ENCODE data around the gene MCM9. TPM values are rescaled to one million over a fixed set of nuclear protein-coding genes. Genes with fewer than 3 reads are reported as not detected.
A peak's percentile ranks its signal among the peaks of the same experiment; 100 is the strongest.

The MCM9 gene
- total and polyA plus RNA-seq, 7 donors: 1.6 to 5.6 (median 4.6) TPM

- Histone ChIP-seq H3K4me3 (no peak overlapping the region), H3K36me3 (ENCODE audit: insufficient read depth in 1 of 2, low read depth in 1 of 2) (peaks cover 0 to 51% of the 10 kb centered on the region in 2 donors), H3K4me1 (peaks cover 19% of the 10 kb centered on the region), H3K9me3 (no peaks in the 10 kb centered on the region), H3K27ac (no peak overlapping the region), H3K27me3 (ENCODE audit: insufficient read depth in 3 of 3, low read length in 2 of 3) (no peaks in the 10 kb centered on the region)
- intact Hi-C loops (cut with DNase I): loop anchor here in 1 of 2 donors (5.0 kb wide), 1 partner anchor 32 kb away; no protein-coding TSS in a partner anchor
- TF ChIP-seq, protein P1, sequence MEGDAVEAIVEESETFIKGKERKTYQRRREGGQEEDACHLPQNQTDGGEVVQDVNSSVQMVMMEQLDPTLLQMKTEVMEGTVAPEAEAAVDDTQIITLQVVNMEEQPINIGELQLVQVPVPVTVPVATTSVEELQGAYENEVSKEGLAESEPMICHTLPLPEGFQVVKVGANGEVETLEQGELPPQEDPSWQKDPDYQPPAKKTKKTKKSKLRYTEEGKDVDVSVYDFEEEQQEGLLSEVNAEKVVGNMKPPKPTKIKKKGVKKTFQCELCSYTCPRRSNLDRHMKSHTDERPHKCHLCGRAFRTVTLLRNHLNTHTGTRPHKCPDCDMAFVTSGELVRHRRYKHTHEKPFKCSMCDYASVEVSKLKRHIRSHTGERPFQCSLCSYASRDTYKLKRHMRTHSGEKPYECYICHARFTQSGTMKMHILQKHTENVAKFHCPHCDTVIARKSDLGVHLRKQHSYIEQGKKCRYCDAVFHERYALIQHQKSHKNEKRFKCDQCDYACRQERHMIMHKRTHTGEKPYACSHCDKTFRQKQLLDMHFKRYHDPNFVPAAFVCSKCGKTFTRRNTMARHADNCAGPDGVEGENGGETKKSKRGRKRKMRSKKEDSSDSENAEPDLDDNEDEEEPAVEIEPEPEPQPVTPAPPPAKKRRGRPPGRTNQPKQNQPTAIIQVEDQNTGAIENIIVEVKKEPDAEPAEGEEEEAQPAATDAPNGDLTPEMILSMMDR (IDR thresholded peaks at IDR 0.05): no peak
- ATAC-seq (no peak), DNase-seq (no peak)
- WGBS, 3 donors: 74 to 77% (median 76%) methylated on average over 6 of the region's 6 CpGs
Observed at GRCh38 chr6:118899948-118900347, 35.0 kb downstream of the MCM9 start.

GRCh38 chr6:118897386-118897785, 37.6 kb downstream of the MCM9 start:
- H3K4me1 ChIP-seq: peaks cover 25% of the 10 kb centered on the region

GRCh38 chr6:118896339-118897136, 38.4 kb downstream of the MCM9 start:
- H3K4me3 ChIP-seq: peak overlapping the region; percentile 96
- H3K36me3 ChIP-seq (ENCODE audit: insufficient read depth in 1 of 2, low read depth in 1 of 2): peaks cover 0 to 20% of the 10 kb centered on the region in 2 donors
- ATAC-seq (no peak), DNase-seq (no peak)
- H3K9me3 ChIP-seq: no peaks in the 10 kb centered on the region
- 62 to 73% (median 65%) methylated on average over 5 of the region's 5 CpGs for WGBS, 3 donors
- intact Hi-C loops (cut with DNase I): loop anchor here in 1 of 2 donors (5.0 kb wide), 1 partner anchor 36 kb away; no protein-coding TSS in a partner anchor
- TF ChIP-seq, protein P1 (IDR thresholded peaks at IDR 0.05): peak; percentile 27
- H3K27ac ChIP-seq: peak overlapping the region; percentile 95
- H3K4me1 ChIP-seq: peaks cover 25% of the 10 kb centered on the region
- H3K27me3 ChIP-seq (ENCODE audit: insufficient read depth in 3 of 3, low read length in 2 of 3): no peaks in the 10 kb centered on the region

More at GRCh38 chr6:118897386-118897785, 37.6 kb downstream of the MCM9 start:
- TF ChIP-seq, protein P1 (IDR thresholded peaks at IDR 0.05): no peak
- Histone ChIP-seq H3K4me3 (no peak overlapping the region), H3K27me3 (ENCODE audit: insufficient read depth in 3 of 3, low read length in 2 of 3) (no peaks in the 10 kb centered on the region), H3K9me3 (no peaks in the 10 kb centered on the region), H3K27ac (no peak overlapping the region), H3K36me3 (ENCODE audit: insufficient read depth in 1 of 2, low read depth in 1 of 2) (peaks cover 0 to 28% of the 10 kb centered on the region in 2 donors)
- ATAC-seq (no peak), DNase-seq (no peak)
- intact Hi-C loops (cut with DNase I): loop anchor here in 1 of 2 donors (5.0 kb wide), 1 partner anchor 35 kb away; no protein-coding TSS in a partner anchor

DNA sequence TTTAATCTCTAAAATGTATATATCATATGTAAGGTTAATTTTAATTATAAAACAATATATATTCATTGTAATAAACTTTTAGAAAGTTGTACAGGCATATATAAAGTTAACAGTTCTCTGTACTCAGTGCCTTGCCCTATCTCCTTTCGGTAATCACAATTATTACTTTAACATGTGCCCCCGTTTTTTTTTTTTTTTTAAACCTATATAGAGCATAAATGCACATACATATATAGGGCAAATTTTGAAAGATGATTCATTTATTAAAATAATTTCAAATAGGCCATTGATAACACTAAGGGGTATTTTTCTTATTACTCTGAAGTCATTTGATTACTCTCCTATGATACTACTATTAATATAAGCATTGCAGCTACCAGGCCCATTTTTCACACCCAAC, 39.1 kb downstream of the MCM9 start:
- no peaks in the 10 kb centered on the region for H3K27me3 ChIP-seq (ENCODE audit: insufficient read depth in 3 of 3, low read length in 2 of 3)
- intact Hi-C loops (cut with DNase I): loop anchor here (2.0 to 5.0 kb wide), 2 partner anchors 36 to 39 kb away; partner anchors contain the start of gene MCM9 (in 1 of the 2)
- H3K4me3 ChIP-seq: peak overlapping the region; percentile 96
- peak overlapping the region; percentile 95 for H3K27ac ChIP-seq
- DNase-seq (no peak), ATAC-seq (no peak)
- TF ChIP-seq, protein P1 (IDR thresholded peaks at IDR 0.05): no peak
- WGBS, 3 donors: 45 to 67% (median 50%) methylated on average over 2 of the region's 2 CpGs
- no peaks in the 10 kb centered on the region for H3K9me3 ChIP-seq
- peaks cover 0 to 13% of the 10 kb centered on the region in 2 donors for H3K36me3 ChIP-seq (ENCODE audit: insufficient read depth in 1 of 2, low read depth in 1 of 2)
- peaks cover 25% of the 10 kb centered on the region for H3K4me1 ChIP-seq

All from psoas muscle (tissue), 8 donors.